GM12891 (cell line): ENCODE data around the gene KARS1.

ENCODE experiments used
- POLR2A ChIP-seq: IDR thresholded peaks from 2 replicates; pipeline ENCODE4 v1.6.1; 2011; ENCODE audit warnings: low read depth, low read length, control low read depth
- POLR2AphosphoS5 ChIP-seq: IDR thresholded peaks from 2 replicates; pipeline ENCODE4 v1.6.1; 2011; ENCODE audit warnings: low read depth, low read length, control low read depth
- POU2F2 ChIP-seq: IDR thresholded peaks from 2 replicates; pipeline ENCODE4 v1.6.1; 2011; ENCODE audit warnings: low read depth, mild to moderate bottlenecking, control low read depth, low read length, moderate library complexity
- SPI1 ChIP-seq: IDR thresholded peaks from 2 replicates; pipeline ENCODE4 v1.6.1; 2011; ENCODE audit warnings: low read depth, low read length, control low read depth
- TAF1 ChIP-seq: IDR thresholded peaks from 2 replicates; pipeline ENCODE4 v1.6.1; 2011; ENCODE audit warnings: low read depth, low read length, control low read depth

- no peak for TF ChIP-seq TAF1
- TF ChIP-seq POLR2A, result no peak
- no peak for TF ChIP-seq POLR2AphosphoS5
- no peak for TF ChIP-seq POU2F2
- no peak for TF ChIP-seq SPI1
Observed at GRCh38 chr16:75627851-75628250, 19.6 kb downstream of the KARS1 start.
